OCI-LY1 (cell line): ENCODE data around the gene DPY19L3.

Experiments
- EZH2 ChIP-seq: fragments of 200-600 bp; sonication (generic), shearing (Covaris generic); IDR thresholded peaks from 2 replicates; pipeline ENCODE4 v1.8.0; 2017; ENCODE audit warnings: borderline replicate concordance, mixed run types, mild to moderate bottlenecking, antibody characterized with exemption, low read length, moderate library complexity, mixed read lengths
- TF ChIP-seq, protein P1 (sequence below): fragments of 200-600 bp; sonication (generic), shearing (Covaris generic); IDR thresholded peaks from 2 replicates; pipeline ENCODE4 v1.5.1; 2017; ENCODE audit warnings: mild to moderate bottlenecking, antibody characterized with exemption, low read length, moderate library complexity, mixed read lengths

DNA sequence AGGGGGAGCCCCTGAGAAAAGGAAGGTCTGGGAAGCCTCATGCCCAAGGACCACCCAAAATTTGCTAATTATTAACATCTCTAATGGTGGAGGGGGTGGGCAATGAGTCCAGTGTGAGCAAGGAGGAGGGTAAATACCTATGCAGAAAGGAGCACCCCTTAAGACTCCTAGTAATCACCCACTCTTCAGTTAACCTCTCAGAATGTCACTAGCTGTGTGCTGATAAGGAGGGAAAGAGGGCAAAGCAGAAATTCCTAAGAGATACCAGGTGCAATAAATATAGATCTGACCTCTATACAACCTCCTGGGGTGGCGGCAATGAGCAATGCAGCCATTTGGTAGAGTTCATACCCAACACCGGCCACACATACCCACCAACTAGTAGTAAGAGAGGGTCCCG lies 12.7 kb upstream of the DPY19L3 start:
- TF ChIP-seq, protein P1, sequence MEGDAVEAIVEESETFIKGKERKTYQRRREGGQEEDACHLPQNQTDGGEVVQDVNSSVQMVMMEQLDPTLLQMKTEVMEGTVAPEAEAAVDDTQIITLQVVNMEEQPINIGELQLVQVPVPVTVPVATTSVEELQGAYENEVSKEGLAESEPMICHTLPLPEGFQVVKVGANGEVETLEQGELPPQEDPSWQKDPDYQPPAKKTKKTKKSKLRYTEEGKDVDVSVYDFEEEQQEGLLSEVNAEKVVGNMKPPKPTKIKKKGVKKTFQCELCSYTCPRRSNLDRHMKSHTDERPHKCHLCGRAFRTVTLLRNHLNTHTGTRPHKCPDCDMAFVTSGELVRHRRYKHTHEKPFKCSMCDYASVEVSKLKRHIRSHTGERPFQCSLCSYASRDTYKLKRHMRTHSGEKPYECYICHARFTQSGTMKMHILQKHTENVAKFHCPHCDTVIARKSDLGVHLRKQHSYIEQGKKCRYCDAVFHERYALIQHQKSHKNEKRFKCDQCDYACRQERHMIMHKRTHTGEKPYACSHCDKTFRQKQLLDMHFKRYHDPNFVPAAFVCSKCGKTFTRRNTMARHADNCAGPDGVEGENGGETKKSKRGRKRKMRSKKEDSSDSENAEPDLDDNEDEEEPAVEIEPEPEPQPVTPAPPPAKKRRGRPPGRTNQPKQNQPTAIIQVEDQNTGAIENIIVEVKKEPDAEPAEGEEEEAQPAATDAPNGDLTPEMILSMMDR, result no peak
- no peak for TF ChIP-seq EZH2
